ENCODE measurements around the gene NKIRAS1.

NKIRAS1 gene

DNA sequence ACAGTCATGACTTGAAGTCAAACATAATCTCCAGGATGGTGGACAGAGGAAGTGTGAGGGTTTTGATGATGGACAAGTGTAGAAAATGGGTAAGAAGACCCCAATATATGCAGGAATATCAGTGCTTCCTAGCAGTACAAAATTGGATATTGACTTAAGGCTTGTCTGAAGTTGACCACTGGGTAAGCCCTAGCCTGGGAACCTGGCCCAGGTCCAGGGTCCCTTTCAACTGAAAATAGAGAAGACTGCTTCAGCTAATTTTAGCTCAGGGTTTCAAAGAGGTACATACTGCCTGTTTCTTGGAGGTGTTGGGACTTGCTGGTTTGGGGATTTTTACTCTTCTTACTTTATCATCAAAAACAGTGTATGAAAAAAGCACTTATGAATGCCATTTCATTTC lies 33.0 kb upstream of the NKIRAS1 start:
- CTCF ChIA-PET: interaction anchor here (0.5 kb wide), 1 partner anchor 187 kb away, joined by 5 read pairs; no protein-coding TSS in a partner anchor
- no peak overlapping the region for H3K27ac ChIP-seq (ENCODE audit: extremely low read depth, low read depth, low read length)
- no peaks in the 10 kb centered on the region for H3K9me3 ChIP-seq (ENCODE audit: control insufficient read depth, insufficient read depth, low read depth, low read length)
- TF ChIP-seq MZF1 (tag by site-specific recombination; IDR thresholded peaks at IDR 0.05; ENCODE audit: borderline replicate concordance) (peak; percentile 47; the same call in 1 of the 2 replicates), ZNF626 (tag by site-specific recombination; IDR thresholded peaks at IDR 0.05) (no peak)
- POLR2A ChIA-PET: interaction anchor here (0.9 to 3.8 kb wide), 2 partner anchors 32 to 42 kb away, joined by 3 to 14 read pairs; partner anchors contain the start of genes NKIRAS1 and RPL15
- H3K36me3 ChIP-seq (ENCODE audit: control insufficient read depth in 2 of 2, insufficient read depth in 1 of 2, low read length in 2 of 2): peaks cover 0 to 4% of the 10 kb centered on the region in 2 experiments; a peak in 1 of 3 replicates
- H3K4me1 ChIP-seq (ENCODE audit: control insufficient read depth, insufficient read depth, low read length): peaks cover 2% of the 10 kb centered on the region; the same call in 1 of the 2 replicates
- H3K4me3 ChIP-seq (ENCODE audit: low read depth, low read length): no peak overlapping the region

DNA sequence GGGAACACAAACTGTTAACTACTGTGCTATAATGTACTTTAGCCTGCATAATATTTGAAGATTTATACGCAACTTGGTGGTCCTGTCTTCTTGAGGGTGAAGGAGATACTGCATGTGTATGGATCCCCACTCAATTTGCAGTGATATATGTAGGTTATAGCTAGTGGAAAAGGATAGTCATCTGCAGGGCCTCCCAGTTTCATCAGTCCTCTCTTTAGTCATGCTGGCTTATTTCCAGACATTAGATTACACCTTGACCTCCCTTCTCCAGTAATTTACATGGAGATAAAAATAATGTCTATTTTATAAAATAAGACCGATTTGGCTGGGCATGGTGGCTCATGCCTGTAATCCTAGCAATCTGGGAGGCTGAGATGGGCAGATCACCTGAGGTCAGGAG lies 32.0 kb upstream of the NKIRAS1 start:
- Histone ChIP-seq H3K9me3 (ENCODE audit: control insufficient read depth, insufficient read depth, low read depth, low read length) (no peaks in the 10 kb centered on the region), H3K36me3 (ENCODE audit: control insufficient read depth in 2 of 2, insufficient read depth in 1 of 2, low read length in 2 of 2) (no peaks in the 10 kb centered on the region), H3K27ac (ENCODE audit: extremely low read depth, low read depth, low read length) (no peak overlapping the region), H3K4me3 (ENCODE audit: low read depth, low read length) (no peak overlapping the region), H3K4me1 (ENCODE audit: control insufficient read depth, insufficient read depth, low read length) (peaks cover 2% of the 10 kb centered on the region; the same call in 1 of the 2 replicates)
- POLR2A ChIA-PET: interaction anchor here (3.8 kb wide), 1 partner anchor 31 kb away, joined by 14 read pairs; the partner anchor contains the start of genes NKIRAS1 and RPL15
- TF ChIP-seq ZNF544 (tag by site-specific recombination; IDR thresholded peaks at IDR 0.05) (no peak), ZNF341 (tag by site-specific recombination; IDR thresholded peaks at IDR 0.05; ENCODE audit: low read depth) (no peak), KLF8 (tag by site-specific recombination; IDR thresholded peaks at IDR 0.05) (no peak), ZNF311 (tag by site-specific recombination; IDR thresholded peaks at IDR 0.05; ENCODE audit: borderline replicate concordance) (no peak), KLF1 (tag by site-specific recombination; IDR thresholded peaks at IDR 0.05) (no peak)
- TF ChIP-seq, protein P1, sequence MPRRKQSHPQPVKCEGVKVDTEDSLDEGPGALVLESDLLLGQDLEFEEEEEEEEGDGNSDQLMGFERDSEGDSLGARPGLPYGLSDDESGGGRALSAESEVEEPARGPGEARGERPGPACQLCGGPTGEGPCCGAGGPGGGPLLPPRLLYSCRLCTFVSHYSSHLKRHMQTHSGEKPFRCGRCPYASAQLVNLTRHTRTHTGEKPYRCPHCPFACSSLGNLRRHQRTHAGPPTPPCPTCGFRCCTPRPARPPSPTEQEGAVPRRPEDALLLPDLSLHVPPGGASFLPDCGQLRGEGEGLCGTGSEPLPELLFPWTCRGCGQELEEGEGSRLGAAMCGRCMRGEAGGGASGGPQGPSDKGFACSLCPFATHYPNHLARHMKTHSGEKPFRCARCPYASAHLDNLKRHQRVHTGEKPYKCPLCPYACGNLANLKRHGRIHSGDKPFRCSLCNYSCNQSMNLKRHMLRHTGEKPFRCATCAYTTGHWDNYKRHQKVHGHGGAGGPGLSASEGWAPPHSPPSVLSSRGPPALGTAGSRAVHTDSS (tag by site-specific recombination; IDR thresholded peaks at IDR 0.05): no peak
- TF ChIP-seq, protein P2, sequence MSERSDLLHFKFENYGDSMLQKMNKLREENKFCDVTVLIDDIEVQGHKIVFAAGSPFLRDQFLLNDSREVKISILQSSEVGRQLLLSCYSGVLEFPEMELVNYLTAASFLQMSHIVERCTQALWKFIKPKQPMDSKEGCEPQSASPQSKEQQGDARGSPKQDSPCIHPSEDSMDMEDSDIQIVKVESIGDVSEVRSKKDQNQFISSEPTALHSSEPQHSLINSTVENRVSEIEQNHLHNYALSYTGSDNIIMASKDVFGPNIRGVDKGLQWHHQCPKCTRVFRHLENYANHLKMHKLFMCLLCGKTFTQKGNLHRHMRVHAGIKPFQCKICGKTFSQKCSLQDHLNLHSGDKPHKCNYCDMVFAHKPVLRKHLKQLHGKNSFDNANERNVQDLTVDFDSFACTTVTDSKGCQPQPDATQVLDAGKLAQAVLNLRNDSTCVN (tag by site-specific recombination; optimal IDR thresholded peaks at IDR 0.05): no peak
- CTCF ChIA-PET: no interaction called here

DNA sequence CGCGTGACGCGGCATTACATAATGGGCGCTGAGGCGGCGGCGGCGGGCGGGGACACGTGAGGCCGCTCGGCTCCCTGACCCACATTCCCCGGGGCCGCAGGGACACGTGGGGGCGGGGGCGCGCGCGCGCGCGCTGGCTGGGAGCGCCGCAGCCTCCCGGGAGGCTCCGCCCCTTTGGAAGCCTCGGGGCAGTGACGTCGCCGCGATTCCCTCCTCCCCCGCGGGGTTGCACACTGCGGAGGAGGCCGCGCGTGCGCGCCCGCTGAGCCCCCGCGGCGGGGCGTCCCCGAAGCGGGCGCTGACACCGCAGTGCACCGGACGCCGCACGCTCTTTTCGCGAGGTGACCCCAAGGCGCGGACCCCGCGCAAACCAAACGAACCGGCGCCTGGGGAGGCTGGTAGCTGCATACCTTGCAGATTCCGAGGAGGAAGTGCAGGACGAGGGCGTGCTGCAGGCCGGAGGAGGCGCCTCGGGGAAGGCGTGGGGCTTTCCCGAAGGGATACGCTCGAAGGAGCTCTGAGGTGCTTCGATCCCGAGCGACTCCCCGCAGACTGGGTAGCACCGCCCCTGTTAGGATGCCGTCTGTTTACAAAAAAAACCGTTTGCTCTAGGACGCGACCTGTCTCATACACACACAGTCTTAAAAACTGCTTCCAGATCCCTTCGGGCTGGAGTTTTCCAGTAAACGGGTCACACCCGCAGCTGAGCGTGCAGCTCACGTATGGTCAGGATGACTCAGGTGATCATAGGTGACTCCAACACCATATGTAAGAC lies 29.3 kb upstream of the NKIRAS1 start:
- Histone ChIP-seq H3K9me3 (ENCODE audit: control insufficient read depth, insufficient read depth, low read depth, low read length) (no peaks in the 10 kb centered on the region), H3K27ac (ENCODE audit: extremely low read depth, low read depth, low read length) (peak overlapping the region; percentile 72), H3K36me3 (ENCODE audit: control insufficient read depth in 2 of 2, insufficient read depth in 1 of 2, low read length in 2 of 2) (no peaks in the 10 kb centered on the region), H3K4me3 (ENCODE audit: low read depth, low read length) (peak overlapping the region; percentile 80), H3K4me1 (ENCODE audit: control insufficient read depth, insufficient read depth, low read length) (peaks cover 2% of the 10 kb centered on the region; the same call in 1 of the 2 replicates)
- CTCF ChIA-PET: interaction anchor here (1.0 kb wide), 1 partner anchor 57 kb away, joined by 4 read pairs; no protein-coding TSS in a partner anchor
- POLR2A ChIA-PET: interaction anchor here (0.6 to 1.3 kb wide), 4 partner anchors 10 to 29 kb away, joined by 3 to 24 read pairs (median 4); partner anchors contain the start of genes NKIRAS1 and RPL15
- TF ChIP-seq ZNF776 (tag by site-specific recombination; IDR thresholded peaks at IDR 0.05; ENCODE audit: borderline replicate concordance): no peak
- TF ChIP-seq ZNF558 (tag by site-specific recombination; IDR thresholded peaks at IDR 0.05): no peak
- no peak for TF ChIP-seq ZNF747 (tag by site-specific recombination; IDR thresholded peaks at IDR 0.05)
- TF ChIP-seq ZNF610 (tag by site-specific recombination; IDR thresholded peaks at IDR 0.05; ENCODE audit: borderline replicate concordance): no peak
- no peak for TF ChIP-seq ZNF658 (tag by site-specific recombination; IDR thresholded peaks at IDR 0.05)
- no peak for TF ChIP-seq ZNF621 (tag by site-specific recombination; IDR thresholded peaks at IDR 0.05)
- TF ChIP-seq ZNF2 (tag by site-specific recombination; IDR thresholded peaks at IDR 0.05): peak; percentile 83
- 0 out of 2 replicates have a peak, but pooled peaks have one; percentile 8 for TF ChIP-seq ZNF785 (tag by site-specific recombination; IDR thresholded peaks at IDR 0.05)
- peak; percentile 75 for TF ChIP-seq SP3 (tag by site-specific recombination; IDR thresholded peaks at IDR 0.05)
- no peak for TF ChIP-seq ZNF670 (tag by site-specific recombination; IDR thresholded peaks at IDR 0.05; ENCODE audit: low read depth)
- TF ChIP-seq, protein P3, sequence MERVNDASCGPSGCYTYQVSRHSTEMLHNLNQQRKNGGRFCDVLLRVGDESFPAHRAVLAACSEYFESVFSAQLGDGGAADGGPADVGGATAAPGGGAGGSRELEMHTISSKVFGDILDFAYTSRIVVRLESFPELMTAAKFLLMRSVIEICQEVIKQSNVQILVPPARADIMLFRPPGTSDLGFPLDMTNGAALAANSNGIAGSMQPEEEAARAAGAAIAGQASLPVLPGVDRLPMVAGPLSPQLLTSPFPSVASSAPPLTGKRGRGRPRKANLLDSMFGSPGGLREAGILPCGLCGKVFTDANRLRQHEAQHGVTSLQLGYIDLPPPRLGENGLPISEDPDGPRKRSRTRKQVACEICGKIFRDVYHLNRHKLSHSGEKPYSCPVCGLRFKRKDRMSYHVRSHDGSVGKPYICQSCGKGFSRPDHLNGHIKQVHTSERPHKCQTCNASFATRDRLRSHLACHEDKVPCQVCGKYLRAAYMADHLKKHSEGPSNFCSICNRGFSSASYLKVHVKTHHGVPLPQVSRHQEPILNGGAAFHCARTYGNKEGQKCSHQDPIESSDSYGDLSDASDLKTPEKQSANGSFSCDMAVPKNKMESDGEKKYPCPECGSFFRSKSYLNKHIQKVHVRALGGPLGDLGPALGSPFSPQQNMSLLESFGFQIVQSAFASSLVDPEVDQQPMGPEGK (tag by site-specific recombination; IDR thresholded peaks at IDR 0.05): peak; percentile 88
- peak; percentile 95 for TF ChIP-seq GLIS2 (tag by site-specific recombination; IDR thresholded peaks at IDR 0.05)
- peak; percentile 76 for TF ChIP-seq ZNF629 (tag by site-specific recombination; IDR thresholded peaks at IDR 0.05)
- TF ChIP-seq, protein P4, sequence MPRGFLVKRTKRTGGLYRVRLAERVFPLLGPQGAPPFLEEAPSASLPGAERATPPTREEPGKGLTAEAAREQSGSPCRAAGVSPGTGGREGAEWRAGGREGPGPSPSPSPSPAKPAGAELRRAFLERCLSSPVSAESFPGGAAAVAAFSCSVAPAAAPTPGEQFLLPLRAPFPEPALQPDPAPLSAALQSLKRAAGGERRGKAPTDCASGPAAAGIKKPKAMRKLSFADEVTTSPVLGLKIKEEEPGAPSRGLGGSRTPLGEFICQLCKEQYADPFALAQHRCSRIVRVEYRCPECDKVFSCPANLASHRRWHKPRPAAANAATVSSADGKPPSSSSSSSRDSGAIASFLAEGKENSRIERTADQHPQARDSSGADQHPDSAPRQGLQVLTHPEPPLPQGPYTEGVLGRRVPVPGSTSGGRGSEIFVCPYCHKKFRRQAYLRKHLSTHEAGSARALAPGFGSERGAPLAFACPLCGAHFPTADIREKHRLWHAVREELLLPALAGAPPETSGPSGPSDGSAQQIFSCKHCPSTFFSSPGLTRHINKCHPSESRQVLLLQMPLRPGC (tag by site-specific recombination; IDR thresholded peaks at IDR 0.05): no peak
- TF ChIP-seq ZNF155 (tag by site-specific recombination; IDR thresholded peaks at IDR 0.05): no peak
- TF ChIP-seq ZNF433 (tag by site-specific recombination; IDR thresholded peaks at IDR 0.05; ENCODE audit: low read depth): no peak
